Measurements from ENCODE around the gene HACE1.
A peak's percentile ranks its signal among the peaks of the same experiment; 100 is the strongest.

DNA sequence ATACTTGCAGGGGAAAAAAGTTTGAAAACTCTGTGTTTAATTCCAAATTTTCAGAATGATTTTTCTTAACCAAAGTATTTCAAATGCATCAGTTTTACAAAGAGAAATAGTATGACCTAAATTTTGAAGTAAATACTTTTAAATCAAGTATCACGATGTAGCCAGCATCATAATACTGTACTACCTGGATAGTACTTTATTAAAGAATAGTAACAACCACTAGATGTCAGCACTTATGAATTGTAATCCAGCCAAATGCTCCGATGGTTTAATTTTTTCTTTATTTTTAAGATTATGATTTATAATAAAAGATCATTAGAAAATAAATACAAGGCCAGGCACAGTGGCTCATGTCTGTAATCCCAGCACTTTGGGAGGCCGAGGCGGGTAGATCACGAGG lies 37.2 kb upstream of the HACE1 start:
- TF ChIP-seq, protein P1, sequence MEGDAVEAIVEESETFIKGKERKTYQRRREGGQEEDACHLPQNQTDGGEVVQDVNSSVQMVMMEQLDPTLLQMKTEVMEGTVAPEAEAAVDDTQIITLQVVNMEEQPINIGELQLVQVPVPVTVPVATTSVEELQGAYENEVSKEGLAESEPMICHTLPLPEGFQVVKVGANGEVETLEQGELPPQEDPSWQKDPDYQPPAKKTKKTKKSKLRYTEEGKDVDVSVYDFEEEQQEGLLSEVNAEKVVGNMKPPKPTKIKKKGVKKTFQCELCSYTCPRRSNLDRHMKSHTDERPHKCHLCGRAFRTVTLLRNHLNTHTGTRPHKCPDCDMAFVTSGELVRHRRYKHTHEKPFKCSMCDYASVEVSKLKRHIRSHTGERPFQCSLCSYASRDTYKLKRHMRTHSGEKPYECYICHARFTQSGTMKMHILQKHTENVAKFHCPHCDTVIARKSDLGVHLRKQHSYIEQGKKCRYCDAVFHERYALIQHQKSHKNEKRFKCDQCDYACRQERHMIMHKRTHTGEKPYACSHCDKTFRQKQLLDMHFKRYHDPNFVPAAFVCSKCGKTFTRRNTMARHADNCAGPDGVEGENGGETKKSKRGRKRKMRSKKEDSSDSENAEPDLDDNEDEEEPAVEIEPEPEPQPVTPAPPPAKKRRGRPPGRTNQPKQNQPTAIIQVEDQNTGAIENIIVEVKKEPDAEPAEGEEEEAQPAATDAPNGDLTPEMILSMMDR (IDR thresholded peaks at IDR 0.05) = peak; percentile 77
- TF ChIP-seq ZFX (IDR thresholded peaks at IDR 0.05; ENCODE audit: borderline replicate concordance) = no peak

Measured in 22Rv1 (cell line).